Activated naive CD4-positive, alpha-beta T cell treated with anti-CD3 and anti-CD28 coated beads, Interleukin-2, amount 50 U/mL, for 24 hours (primary cell): Measurements from ENCODE around the gene CACFD1.
A peak's percentile ranks its signal among the peaks of the same experiment; 100 is the strongest.

Source experiments
- H3K27ac Mint-ChIP-seq: one replicate; pipeline ENCODE4 v1.8.0; 2021; ENCODE audit warnings: mild to moderate bottlenecking, mixed read lengths
- H3K27me3 Mint-ChIP-seq: one replicate; pipeline ENCODE4 v1.8.0; 2021; ENCODE audit warnings: mixed read lengths
- H3K36me3 Mint-ChIP-seq: one replicate; pipeline ENCODE4 v1.8.0; 2021; ENCODE audit warnings: mixed read lengths
- H3K4me1 Mint-ChIP-seq: one replicate; pipeline ENCODE4 v1.8.0; 2021; ENCODE audit warnings: mixed read lengths
- H3K4me3 Mint-ChIP-seq: one replicate; pipeline ENCODE4 v1.8.0; 2021; ENCODE audit warnings: mild to moderate bottlenecking, mixed read lengths
- H3K9me3 Mint-ChIP-seq: one replicate; pipeline ENCODE4 v1.8.0; 2021; ENCODE audit warnings: mixed read lengths

The CACFD1 gene

DNA sequence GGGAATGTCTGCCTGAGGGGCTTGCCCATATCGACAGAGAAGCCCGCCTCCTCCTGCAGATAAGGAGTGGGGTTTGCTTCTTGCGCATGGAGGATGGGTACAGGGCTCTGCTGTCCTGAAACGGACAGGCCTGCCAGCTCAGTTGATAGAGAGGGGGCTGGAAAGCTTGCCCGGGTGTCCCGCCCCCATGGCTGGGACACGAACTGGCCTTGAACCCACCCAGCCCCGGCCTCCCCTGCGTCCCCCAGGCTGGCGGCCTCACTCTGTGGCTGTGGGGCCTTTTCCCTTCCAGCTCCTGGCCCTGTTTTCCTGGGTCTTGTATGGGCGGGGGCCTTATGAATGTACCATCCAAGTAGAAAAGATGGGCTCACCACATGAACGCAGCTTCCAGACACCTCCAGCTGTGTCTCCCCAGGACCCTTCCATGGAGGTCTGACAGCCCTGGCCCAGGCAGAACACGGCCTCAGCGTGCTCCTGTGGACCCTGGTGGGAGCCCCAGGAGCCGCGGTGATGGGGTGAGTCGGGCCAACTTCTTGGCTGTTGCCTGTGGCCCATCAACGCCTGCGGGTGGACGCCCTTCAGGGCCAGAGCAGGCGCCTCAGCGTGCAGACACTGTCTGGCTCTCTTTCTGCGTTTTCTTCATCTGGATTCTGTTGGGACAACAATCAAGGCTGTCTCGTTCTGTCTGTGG is 35.0 kb downstream of the CACFD1 start:
- Mint-ChIP-seq H3K4me1 (no peaks in the 10 kb centered on the region), H3K27ac (no peak overlapping the region), H3K27me3 (no peaks in the 10 kb centered on the region), H3K36me3 (no peaks in the 10 kb centered on the region), H3K9me3 (no peaks in the 10 kb centered on the region), H3K4me3 (no peak overlapping the region)

DNA sequence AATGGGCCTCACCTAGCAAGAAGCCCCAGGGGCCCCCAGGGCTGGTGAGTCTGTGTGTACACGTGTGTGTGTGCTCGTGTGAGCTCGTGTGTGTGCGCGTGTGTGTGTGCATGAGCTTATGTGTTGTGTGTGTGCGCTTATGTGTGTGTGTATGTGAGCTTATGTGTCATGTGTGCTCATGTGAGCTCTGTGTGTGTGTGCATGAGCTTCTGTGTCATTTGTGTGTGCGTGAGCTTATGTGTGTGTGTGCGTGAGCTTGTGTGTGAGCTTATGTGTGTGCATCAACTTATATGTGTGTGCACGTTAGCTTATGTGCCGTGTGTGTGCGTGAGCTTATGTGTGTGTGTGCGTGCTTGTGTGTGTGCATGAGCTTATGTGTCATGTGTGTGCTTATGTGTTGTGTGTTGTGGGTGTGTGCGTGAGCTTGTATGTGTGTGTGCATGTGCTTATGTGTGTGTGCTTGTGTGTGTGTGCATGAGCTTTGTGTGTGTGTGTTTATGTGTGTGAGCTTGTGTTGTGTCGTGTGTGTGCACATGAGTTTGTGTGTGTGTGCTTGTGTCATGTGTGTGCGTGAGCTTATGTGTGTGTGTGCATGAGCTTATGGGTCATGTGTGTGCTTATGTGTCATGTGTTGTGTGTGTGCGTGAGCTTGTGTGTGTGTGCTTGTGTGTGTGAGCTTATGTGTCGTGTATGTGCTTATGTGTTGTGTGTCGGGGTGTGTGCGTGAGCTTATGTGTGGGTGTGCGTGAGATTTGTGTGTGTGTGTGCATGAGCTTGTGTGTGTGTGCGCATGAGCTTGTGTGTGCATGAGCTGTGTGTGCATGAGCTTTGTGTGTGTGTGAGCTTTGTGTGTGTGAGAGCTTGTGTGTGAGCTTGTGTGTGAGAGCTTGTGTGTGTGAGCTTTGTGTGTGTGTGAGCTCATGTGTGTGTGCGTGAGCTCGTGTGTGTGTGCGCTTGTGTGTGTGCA is 35.8 kb downstream of the CACFD1 start:
- Mint-ChIP-seq H3K9me3 (no peaks in the 10 kb centered on the region), H3K36me3 (no peaks in the 10 kb centered on the region), H3K27me3 (no peaks in the 10 kb centered on the region), H3K4me1 (no peaks in the 10 kb centered on the region), H3K4me3 (no peak overlapping the region), H3K27ac (no peak overlapping the region)

DNA sequence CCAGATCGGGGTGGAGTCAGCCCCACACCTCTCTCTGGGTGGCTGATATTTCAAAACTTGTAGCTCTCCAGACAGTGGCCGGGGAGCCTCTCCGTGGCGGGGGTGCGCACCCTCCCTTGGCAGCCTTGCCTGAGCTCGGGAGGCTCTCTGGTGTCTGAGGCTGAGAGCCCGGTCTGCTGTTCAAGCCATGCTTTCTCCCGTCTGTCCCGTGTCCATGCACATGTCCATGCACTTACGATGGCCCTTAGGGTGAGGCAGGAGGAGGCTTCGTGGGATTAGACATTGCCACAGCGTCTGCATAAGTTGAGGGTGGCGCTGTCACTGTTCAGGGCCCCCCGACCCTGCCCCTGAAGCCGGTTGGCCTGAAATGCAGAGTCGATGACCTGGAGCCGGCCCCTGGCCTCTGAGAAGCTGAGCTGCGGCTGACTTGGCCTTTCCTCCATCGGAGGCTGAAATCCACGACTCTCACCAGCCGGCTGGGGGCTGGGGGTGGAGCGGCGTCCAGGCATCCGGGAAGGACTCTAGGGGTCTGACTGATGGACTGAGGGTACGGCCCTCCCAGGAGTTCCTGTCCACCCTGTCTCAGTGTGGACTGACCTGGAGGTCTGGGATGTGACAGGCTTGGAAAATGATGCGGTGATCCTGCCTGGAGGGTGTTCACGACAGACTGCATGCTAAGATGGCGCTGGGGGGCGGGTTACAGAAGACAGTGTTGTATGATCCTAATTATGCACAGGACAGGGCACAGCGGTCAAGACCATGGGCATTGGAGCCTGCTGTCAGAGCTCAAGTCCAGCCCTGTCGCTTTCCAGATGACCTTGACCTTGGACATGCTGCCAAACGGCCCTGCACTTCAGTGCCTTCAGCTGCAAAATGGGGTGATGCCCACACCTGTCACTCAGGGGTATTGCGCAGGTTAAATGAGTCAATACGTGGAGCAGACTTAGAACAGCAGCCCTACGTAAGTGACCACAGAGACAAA is 37.4 kb downstream of the CACFD1 start:
- Mint-ChIP-seq H3K9me3 (peaks cover 12% of the 10 kb centered on the region), H3K27me3 (no peaks in the 10 kb centered on the region), H3K27ac (no peak overlapping the region), H3K4me3 (no peak overlapping the region), H3K4me1 (no peaks in the 10 kb centered on the region), H3K36me3 (peaks cover 6% of the 10 kb centered on the region)

DNA sequence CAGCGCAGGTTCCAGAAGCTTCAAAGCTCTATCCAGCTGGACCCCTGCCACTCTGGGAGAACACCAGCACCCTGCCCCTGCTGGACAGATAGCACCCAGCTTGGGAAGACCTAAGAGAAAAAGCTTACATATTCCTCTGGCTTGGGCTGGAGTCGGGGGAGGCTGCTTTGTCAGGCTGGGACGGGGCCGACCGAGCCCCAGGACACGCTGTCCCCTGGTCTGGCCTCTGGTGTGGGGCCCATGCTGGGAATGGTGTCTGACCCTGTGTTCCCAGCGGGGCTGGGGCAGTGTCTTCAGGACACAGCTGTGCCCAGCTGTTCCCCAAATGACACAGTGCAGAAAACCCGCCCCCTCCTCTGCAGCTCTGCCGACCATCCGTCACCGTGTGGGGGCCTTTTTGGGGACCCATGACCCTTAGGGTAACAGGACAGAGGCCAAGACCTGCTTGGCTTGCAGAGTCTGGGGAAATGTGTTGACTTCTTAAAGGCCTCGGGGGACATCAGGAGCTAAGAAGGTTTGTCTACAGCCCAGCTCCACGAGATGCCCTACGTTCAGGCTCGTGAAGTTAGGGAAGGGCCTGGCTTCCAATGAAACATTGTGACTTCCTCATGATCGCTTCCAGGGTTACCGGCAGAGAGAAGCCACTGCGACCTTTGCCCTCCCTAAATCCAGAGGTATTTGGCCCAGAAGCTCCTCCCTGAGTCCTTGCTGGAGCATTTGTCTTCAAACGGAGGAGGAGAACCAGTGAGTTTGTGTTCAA is 39.5 kb downstream of the CACFD1 start:
- no peak overlapping the region for H3K4me3 Mint-ChIP-seq
- H3K27me3 Mint-ChIP-seq = no peaks in the 10 kb centered on the region
- no peak overlapping the region for H3K27ac Mint-ChIP-seq
- H3K36me3 Mint-ChIP-seq = peaks cover 9% of the 10 kb centered on the region
- H3K9me3 Mint-ChIP-seq = peaks cover 17% of the 10 kb centered on the region
- H3K4me1 Mint-ChIP-seq = no peaks in the 10 kb centered on the region

DNA sequence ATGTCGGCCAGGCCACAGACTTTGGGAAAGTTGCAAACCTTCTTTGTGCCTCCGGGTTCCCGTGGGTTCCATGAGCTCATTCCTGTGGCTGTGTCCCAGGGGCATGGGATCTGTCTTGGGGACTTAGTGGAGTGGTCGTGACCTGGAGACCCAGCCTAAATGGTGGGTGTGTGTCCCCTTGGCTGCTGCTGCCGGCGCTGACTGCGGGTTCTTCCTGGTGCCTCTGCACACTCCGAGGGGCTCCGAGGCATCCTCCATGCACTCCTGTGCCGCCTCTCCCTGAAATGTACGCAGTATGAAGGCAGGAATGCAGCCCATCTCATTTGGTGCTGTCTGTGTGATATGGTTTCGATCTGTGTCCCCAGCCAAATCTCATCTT is 40.1 kb downstream of the CACFD1 start:
- peaks cover 9% of the 10 kb centered on the region for H3K36me3 Mint-ChIP-seq
- H3K27ac Mint-ChIP-seq = no peak overlapping the region
- peaks cover 17% of the 10 kb centered on the region for H3K9me3 Mint-ChIP-seq
- H3K4me1 Mint-ChIP-seq = no peaks in the 10 kb centered on the region
- H3K27me3 Mint-ChIP-seq = no peaks in the 10 kb centered on the region
- no peak overlapping the region for H3K4me3 Mint-ChIP-seq

DNA sequence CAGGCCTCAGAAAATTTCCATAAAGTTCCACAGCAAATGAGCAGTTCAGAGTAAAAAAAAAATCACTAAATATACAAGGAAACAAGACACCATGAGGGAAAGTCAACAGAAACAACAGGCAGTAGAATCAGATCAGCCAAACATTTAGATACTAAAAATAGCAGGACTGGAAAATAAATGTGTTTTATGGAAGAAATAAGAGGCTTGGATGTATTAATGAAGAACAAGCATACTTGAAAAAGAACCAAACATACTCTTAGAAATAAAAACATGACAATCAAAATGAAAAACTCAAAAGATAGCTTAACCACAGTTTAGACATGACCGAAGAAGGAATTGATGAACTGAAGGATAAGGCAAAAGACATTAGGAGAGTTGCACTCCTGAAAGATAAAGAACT is 42.3 kb downstream of the CACFD1 start:
- H3K27ac Mint-ChIP-seq = no peak overlapping the region
- no peaks in the 10 kb centered on the region for H3K27me3 Mint-ChIP-seq
- peaks cover under 1% of the 10 kb centered on the region for H3K4me1 Mint-ChIP-seq
- peaks cover 17% of the 10 kb centered on the region for H3K9me3 Mint-ChIP-seq
- H3K36me3 Mint-ChIP-seq = peaks cover 9% of the 10 kb centered on the region
- no peak overlapping the region for H3K4me3 Mint-ChIP-seq

DNA sequence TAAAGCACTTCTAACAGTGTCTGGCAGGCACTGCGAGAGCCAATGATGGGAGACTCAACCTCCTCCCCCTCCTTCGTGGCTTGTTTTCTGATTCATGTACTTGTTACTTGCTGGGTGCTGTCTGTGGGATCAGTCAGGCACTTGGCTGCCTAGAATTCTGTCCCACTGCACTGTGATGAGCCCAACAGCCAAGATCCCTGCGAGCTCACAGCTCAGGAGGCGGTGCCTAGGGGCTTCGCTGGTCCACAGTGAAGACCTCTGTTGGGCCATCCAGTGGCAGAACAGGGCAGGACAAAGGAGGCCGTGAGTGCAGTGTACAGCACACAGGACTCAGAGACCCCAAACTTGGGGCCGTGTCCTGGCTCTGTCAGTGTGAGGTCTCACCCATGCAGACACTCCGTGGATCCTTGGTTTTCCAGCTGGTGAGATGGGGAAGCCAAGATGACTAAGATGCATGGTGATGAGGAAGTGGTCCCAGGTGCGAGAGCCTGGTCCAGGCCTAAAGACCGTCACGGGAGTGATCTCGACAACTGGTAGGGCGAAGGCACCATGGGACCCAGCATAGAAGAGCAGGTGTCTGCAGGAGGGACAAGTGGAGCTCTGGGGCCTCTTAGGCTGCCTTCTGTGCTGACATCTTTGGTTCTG is 45.5 kb downstream of the CACFD1 start:
- Mint-ChIP-seq H3K4me1 (peaks cover 16% of the 10 kb centered on the region), H3K27ac (no peak overlapping the region), H3K36me3 (peaks cover 9% of the 10 kb centered on the region), H3K27me3 (no peaks in the 10 kb centered on the region), H3K9me3 (peaks cover 17% of the 10 kb centered on the region), H3K4me3 (no peak overlapping the region)

DNA sequence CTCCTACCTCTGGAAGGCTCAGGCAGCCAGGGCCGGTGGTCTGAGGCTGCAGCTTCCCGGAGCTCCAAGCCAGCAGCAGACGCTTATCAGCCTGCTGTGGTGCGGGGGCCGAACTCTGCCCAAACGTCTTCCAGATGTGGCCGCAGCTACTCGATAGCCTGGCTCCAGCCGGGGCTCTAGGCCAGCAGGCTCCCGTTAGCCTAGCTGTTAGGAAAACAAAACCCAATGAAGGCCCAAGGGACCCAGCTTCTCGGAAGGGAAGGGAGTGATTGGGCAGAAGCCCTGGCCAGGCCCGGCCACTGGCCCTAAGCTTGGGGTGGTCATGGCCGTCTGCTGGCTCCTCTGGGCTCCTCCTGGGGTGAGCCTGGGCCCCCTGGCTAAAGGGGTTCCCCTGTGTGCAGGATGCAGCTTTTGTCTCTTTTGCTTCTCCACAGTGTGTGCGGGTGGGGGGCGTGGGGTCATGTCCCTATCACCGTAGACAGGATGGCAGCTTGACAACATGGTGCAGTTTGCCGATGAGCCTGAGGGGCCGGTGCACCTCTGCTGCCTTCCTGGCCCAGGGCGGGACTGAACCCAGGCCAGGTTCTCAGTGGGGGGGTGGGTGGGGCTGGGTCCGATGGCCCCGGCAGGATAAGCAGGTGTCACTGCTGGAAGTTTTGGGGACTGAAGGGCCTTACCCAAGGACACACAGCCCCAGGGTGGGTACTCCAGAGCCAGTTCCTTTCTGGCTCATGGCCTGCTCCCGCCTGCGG is 46.3 kb downstream of the CACFD1 start:
- H3K4me1 Mint-ChIP-seq = peaks cover 16% of the 10 kb centered on the region
- peaks cover 17% of the 10 kb centered on the region for H3K9me3 Mint-ChIP-seq
- H3K27me3 Mint-ChIP-seq = no peaks in the 10 kb centered on the region
- H3K27ac Mint-ChIP-seq = no peak overlapping the region
- H3K4me3 Mint-ChIP-seq = no peak overlapping the region
- peaks cover 9% of the 10 kb centered on the region for H3K36me3 Mint-ChIP-seq

DNA sequence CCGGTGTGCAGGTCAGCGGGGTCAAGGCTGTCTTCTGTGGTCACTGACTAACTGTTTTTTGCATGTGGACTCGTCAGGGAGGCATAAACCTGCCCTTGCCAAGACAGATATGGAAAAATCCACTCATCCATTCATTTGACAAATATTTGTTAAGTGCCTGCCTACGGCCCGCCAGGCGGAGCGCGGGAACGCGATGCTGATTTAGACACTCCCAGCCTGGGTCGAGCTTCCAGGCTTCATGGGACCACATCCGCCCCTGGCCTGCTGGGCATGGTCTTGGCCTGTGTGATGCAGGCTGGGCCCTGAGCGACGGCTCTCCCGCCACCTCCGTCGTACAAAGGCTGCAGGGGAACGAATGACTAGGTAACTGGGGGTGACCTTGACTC is 46.9 kb downstream of the CACFD1 start:
- H3K27me3 Mint-ChIP-seq = no peaks in the 10 kb centered on the region
- no peak overlapping the region for H3K4me3 Mint-ChIP-seq
- peaks cover 11% of the 10 kb centered on the region for H3K9me3 Mint-ChIP-seq
- H3K4me1 Mint-ChIP-seq = peaks cover 16% of the 10 kb centered on the region
- H3K36me3 Mint-ChIP-seq = peaks cover 6% of the 10 kb centered on the region
- H3K27ac Mint-ChIP-seq = no peak overlapping the region

DNA sequence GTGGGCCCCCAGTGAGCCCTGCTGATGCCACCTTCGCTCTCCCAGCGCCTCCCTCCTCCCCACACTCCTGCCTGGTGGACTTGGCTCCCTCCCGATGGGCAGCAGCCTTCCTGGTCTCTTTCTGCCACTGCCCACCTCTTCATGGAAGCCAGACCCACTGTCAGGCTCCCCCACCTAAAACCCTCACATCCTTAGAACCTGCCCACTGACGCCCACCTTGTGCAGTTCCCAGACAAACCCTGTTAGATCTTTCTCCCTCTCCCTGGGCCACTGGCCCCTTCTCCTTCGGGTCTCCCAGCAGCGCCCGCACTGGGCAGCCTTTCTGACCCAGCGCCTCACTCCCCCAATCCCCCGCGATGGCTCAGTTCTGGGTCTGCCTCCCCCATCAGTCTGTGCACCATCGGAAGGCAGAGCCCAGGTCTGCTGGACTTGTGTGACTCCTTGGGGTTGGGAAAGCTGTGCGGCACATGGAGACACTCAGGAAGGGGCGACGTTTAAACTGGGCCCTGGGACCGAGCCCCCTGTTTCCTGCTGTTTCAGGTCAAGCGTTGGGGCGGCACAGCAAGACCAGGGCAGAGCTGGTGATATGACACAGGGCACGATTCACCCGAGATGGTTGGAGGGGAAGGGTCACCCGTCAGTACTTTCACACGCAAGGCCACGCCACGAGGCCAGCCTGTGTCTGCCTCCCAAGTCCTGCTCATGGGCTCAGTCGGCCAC is 47.6 kb downstream of the CACFD1 start:
- H3K4me3 Mint-ChIP-seq = no peak overlapping the region
- no peaks in the 10 kb centered on the region for H3K27me3 Mint-ChIP-seq
- no peak overlapping the region for H3K27ac Mint-ChIP-seq

DNA sequence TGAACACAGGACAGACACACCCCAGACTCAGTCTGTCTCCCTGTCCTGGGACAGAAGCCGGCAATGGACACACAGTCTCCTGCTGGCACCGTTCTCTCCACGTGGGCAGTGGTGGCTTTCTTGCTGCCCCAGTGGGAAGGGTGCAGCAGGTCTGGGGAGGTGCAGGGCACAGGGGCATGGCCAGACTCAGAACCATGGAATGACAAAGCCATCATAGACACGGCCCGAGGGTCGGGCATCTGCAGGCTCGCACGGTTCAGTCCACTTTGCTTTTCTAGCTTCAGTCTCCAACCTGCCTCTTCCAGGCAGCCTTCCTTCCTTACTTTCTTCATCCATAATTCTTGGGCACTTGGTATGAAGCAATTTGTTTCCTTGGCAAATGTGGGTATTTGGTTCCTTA is 48.3 kb downstream of the CACFD1 start:
- Mint-ChIP-seq H3K4me1 (peaks cover 16% of the 10 kb centered on the region), H3K27me3 (no peaks in the 10 kb centered on the region), H3K4me3 (no peak overlapping the region), H3K27ac (no peak overlapping the region), H3K36me3 (no peaks in the 10 kb centered on the region), H3K9me3 (no peaks in the 10 kb centered on the region)

More for the DNA sequence above, 47.6 kb downstream of the CACFD1 start:
- peaks cover 16% of the 10 kb centered on the region for H3K4me1 Mint-ChIP-seq
- peaks cover 3% of the 10 kb centered on the region for H3K9me3 Mint-ChIP-seq
- peaks cover under 1% of the 10 kb centered on the region for H3K36me3 Mint-ChIP-seq

DNA sequence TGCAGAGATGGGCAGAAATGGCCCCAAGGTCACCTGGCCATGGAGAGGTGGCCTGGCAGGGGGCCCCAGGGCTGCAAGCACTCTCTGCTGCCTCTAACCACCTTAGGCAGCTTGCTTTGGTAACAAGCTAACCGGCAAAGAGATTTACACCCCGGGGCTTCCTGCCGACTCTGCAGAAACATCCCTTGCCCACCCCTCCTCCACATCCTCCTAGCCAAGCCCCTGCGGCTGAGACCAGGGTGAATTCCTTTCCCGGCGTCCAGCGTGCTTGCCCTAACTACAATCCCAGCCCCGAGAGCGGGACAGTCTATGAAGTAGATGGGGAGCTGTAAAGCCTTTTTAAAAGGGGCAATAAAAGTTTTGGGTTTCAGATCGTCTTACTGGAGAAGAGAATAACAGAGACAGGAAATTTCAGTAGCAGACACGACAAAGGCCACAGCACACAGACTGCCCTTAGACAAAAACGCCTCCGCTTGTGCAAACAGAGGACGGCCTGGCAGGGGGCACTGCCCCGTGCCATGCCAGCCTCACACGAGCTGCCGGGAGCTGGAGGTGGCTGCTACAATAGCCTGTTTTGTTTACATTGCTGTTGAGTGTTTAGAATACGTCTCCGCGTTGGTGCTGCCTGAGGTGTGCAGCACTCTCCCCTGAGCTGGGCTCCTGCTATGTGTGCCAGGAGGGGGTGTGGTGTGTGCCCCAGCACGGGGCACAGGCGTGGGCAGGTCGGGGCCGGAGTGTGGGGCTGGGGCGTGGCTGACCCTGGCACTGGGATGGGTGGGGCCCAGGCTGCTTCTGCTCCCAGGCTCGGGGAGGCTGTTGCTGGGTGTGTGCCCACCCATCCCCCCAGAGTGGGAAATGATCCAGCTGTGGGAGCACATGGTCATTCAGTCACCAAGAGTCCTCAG is 49.7 kb downstream of the CACFD1 start:
- Mint-ChIP-seq H3K27ac (peak overlapping the region; percentile 67), H3K27me3 (no peaks in the 10 kb centered on the region), H3K9me3 (no peaks in the 10 kb centered on the region), H3K4me1 (peaks cover 16% of the 10 kb centered on the region), H3K4me3 (peak overlapping the region; percentile 82), H3K36me3 (no peaks in the 10 kb centered on the region)
